HG03196 (cell line): ENCODE data around the gene TNFRSF17.

Experiments used
- ATAC-seq: cut with Tn5 transposase; IDR thresholded peaks from one replicate; pipeline ENCODE4 v1.9.1; 2021; ENCODE audit not compliant: unreplicated experiment

TNFRSF17 gene

GRCh38 chr16:12000032-12000431 lies 35.0 kb downstream of the TNFRSF17 start:
- ATAC-seq, result no peak

- no peak for ATAC-seq
Observed at GRCh38 chr16:12002447-12003006, 37.5 kb downstream of the TNFRSF17 start.

GRCh38 chr16:12006637-12007036 lies 41.6 kb downstream of the TNFRSF17 start:
- ATAC-seq, result no peak

GRCh38 chr16:12009462-12009861 lies 44.5 kb downstream of the TNFRSF17 start:
- ATAC-seq, result no peak

GRCh38 chr16:12009922-12010321 lies 44.9 kb downstream of the TNFRSF17 start:
- no peak for ATAC-seq

GRCh38 chr16:12010388-12011251 lies 45.6 kb downstream of the TNFRSF17 start:
- ATAC-seq, result no peak

- no peak for ATAC-seq
Observed at GRCh38 chr16:12011565-12011964, 46.6 kb downstream of the TNFRSF17 start.

GRCh38 chr16:12016291-12016947 lies 51.4 kb downstream of the TNFRSF17 start:
- no peak for ATAC-seq

- no peak for ATAC-seq
Observed at GRCh38 chr16:12017558-12017957, 52.5 kb downstream of the TNFRSF17 start.
